IPS-NIHi11 (cell line): ENCODE results near the gene COX18.
A peak's percentile ranks its signal among the peaks of the same experiment; 100 is the strongest.

ENCODE experiments used
- DNase-seq: peaks from one replicate; pipeline ENCODE4 v3.0.0; 2012; ENCODE audit warnings: mixed read lengths, low spot score

The COX18 gene, protein sequence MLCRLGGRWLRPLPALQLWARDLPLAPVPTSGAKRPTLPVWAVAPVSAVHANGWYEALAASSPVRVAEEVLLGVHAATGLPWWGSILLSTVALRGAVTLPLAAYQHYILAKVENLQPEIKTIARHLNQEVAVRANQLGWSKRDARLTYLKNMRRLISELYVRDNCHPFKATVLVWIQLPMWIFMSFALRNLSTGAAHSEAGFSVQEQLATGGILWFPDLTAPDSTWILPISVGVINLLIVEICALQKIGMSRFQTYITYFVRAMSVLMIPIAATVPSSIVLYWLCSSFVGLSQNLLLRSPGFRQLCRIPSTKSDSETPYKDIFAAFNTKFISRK

DNA sequence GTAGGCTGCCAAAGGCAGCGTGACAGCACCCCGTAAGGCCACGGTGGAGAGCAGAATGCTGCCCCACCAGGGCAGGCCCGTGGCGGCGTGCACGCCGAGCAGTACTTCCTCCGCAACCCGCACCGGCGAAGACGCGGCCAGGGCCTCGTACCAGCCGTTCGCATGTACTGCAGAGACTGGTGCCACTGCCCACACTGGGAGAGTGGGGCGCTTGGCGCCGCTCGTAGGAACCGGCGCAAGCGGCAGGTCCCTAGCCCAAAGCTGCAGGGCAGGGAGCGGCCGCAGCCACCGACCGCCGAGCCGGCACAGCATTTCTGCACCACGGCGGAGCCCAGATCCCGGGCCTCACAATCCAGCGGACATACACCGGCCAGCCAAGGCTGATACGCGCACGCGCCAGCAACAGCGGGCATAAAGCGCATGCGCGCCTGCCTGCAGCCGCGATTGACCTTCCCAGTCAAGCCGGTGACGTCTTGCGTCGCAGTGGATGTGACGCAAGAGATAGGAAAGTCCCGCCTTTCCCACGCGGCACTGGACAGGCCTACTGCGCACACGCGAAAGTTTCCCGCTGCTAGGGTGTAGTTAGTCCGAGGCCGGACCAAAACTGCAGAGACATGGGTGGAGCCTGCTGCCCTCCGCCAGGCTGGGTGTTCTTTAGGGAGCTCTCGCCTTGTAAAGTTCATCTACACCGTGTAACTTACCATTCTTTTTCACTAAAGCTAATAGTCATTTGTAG is at the start of gene COX18:
TSS of gene COX18 (minus strand) at position 379 of the 736 bp plus-strand sequence. CDS start at position 312, 67 bp downstream.
- peak; percentile 92 for DNase-seq

DNA sequence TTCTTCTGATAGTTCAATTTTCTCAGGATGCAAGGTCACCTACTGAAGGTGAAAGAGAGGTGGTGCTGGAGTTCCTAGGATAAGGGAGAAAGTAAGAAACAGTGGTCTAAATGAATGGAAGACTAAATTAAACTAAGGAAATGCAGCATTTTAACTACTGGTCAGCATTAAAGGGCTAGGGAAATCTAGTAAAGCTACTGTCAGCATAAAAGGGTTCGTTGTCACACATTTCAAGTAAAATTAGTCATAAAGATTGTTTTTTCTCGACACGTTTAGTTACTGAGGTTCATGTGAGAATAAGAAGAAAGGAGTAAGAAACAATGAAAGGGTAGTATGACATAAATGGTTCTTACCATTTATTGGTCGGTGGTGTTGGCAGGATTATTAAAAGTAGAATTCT is 40.0 kb upstream of the COX18 start:
- no peak for DNase-seq

DNA sequence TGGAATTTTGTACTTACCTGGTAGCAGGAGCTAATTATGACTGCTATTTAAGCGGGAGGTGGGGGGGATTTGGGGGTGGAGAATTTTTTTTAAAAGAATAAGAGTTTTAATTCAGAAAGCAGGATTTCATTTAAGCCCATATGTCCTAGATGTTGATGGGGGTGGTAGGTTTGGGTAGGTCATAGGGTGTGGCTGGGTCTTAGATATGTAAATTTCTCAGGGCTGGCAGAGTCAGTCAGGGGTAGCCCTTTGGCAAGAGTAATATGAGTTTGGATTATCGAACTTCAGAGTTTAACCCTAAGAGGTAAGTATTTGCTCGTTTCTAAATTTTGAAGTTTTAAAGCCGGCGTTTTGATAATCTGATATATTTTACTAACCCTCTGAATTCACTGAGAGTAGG is 35.2 kb upstream of the COX18 start:
- no peak for DNase-seq

DNA sequence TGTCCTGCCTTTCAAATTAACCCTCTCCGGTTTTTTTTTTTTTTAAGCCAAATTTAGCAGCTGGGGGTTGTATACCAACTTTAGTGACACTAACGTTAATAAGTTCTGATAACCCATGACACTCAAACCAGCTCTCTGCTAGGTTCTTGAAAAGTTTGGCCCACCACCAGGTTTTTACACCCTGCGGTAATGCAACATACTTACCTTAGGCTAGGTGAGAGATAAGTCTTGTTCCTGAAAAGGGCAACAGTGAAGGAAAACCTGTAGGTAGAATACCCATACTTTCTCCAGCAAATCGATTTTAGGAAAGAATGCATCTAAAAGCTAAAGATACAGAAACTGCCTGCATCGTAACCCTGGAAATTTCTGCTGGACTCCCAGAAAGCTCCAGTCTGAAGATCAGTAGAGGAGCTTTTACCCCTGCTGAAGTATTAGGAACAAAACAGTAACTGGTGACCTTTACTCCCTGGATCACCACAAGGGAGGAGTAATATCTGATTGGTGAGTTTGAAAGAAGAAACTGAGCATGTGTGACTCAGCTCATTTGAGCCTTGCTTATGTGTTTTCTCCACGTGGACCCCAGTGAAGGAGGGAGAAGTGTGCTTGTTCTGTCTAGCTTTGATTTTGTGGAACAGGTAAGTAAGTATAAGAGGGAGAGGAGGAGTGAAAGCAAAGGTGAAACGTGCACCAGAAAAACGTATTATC is 34.4 kb upstream of the COX18 start:
- no peak for DNase-seq

DNA sequence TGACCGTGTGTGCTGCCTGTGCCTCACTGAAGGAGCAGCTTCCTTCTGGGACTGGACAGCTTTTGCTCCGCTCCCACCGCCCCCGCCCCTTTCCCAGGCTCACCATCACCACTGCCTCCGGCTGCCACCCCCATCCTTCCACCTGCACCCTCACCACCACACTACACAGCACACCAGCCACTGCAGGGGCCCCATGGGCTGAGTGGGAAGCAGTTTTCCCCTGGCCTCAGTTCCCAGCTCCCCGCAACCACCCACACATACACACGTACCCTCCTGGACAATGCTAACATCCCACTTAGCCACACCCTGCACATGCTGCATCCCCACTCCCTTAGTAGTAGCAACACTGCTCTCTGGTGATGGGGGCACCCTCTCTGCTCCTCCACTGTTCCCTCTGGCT is 29.6 kb upstream of the COX18 start:
- no peak for DNase-seq

DNA sequence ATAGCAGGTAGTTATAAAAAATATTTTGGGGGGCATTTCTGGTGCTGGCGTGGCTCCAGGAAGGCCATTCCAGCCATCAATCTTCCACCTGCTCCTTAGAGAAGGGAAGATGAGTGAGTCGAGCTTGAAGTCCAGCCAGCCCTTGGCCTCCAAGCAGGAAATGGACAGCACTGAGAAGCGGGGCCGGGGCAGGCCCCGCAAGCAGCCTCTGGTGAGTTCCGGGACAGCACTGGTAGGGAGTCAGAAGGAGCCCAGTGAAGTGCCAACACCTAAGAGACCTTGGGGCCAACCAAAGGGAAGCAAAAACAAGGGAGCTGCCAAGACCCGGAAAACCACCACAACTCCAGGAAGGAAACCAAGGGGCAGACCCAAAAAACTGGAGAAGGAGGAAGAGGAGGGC is 29.2 kb upstream of the COX18 start:
- DNase-seq: no peak

DNA sequence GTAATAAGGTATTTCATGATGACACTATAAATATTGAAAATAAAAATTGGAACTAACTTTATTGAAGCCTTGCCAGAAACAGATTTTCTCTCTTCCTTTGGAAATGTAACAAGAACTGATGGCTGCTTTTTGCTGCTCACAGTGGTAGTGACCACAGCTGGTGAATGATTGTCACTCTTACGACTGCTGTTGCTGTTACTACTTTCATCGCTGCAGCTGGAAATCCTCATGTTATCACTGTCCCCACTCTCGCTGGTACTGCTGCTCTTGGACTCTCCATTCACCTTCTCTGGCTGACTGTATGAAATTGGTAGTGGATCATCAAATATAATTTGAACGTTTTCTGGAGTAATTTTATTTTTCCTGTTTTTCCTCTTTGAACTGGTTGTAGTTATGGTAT is 28.5 kb upstream of the COX18 start:
- no peak for DNase-seq

DNA sequence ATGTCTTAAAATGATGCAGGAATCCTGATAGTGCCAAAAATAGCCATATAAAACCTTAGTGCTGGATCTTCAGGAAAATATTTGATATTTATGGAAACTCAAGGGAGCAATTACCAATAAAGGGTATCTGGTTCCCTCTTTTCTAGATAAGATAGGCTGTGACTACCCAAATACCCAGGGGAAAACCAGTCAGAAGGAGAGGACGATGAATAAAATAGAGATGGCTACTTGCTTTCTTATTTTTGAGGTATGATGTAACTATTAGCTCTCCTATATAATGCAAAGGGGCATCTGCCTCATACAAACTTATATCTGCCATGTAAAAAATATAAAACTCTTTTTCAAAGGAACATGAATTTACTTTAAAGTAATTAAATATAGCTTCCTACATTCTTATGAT is 23.4 kb upstream of the COX18 start:
- no peak for DNase-seq

DNA sequence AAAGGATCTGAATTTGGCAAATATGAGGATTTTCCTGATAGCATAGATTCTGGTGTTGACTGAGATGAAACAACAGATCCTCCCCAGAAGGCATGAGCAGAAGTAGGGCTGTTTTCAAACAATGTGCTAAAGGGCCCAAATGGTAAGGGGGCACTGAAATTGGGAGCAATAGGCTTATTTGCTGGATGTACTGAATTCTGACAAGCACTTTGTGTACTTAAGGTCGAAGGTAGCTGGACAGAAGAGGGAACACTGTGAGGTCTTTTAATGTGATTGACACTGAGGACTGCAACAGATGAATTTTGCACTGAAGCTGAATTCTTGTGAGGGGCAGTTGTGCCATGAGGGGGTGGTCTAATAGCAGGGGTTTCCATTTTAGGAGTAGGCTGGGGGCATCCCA is 21.2 kb upstream of the COX18 start:
- DNase-seq: no peak

DNA sequence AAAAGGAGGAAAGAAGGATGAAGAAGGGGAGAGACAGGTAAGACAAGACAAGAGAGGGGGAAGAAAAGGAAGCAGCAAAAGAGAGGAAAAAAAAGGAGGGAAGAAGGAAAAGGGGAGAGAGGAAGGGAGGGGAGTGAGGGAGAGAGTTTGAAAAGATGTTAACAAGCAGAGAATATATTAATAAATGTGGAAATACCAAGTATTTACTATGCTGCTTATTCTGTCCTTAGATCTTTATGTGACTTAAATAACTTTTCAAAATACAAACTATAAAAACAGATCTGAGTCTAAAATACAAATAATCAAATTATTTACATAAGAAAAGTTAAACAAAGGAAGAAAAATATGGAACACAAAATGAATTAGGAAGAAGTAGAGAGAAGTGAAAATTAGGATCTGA is 18.4 kb upstream of the COX18 start:
- no peak for DNase-seq

DNA sequence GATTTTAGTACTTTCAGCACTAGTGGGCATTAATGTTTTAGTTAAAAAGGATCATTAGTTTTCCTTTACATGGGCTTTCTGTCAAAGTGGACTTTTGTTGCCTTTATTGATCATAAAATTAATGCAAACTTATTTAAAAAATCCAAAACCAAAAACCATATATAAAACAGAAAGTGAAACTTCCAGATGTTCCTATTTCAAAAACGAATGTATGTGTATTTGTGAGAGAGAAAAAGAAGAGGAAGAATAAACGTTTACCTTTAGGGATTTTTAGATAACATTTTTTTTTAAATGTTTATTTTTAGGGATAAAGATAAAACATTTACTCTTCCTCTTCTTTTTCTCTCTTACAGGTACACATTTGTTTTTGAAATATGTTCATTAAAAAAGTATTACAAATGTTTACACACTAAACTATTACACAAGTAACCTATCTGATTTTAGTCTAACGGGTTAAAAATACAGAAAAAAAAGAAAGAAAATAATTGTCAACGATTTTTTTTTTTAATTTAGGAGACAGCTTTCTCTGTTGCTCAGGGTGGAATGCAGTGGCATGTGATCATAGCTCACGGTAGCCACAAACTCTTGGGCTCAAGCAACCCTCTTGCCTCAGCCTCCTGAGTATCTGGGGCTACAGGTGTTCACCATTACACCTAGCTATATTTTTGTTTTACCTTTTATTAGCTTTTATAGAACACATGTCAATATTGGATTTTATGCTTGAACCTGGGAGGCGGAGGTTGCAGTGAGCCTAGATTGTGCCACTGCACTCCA is 16.8 kb upstream of the COX18 start:
- no peak for DNase-seq

DNA sequence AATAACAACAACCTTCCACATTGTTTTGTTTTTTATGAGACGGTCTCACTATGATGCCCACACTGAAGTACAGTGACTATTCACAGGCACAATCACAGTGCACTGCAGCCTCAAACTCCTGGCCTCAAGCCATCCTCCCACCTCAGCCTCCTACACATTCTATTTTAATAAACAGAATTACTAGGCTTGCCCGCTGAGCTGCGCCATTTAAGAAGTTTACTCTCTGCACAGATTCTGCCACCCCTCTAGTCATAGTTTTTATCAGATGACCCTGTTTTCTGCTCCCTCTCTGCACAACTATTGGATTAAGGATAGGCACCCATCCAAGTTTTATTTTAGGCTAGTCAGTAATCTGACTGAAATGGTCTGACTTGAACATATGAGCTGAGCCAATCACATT is 11.3 kb upstream of the COX18 start:
- no peak for DNase-seq

DNA sequence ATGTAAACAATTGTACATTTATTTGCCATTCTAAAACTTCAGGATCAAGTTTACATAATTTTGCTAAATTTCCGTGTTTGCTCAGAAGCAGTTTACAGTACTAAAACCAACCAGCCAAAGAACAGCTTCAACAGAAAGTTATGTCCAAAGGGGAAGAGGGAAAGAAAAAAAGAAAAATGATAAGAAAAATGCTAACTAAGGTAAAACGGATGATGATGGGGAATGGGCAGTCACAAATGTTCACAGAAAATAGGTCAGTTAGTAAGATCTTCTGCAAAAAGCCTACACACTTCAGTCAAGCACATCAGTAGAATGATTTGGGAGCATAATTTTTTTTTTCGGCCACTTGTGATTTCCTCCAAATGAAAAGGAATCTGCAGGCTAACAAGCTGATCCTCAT is 6.3 kb upstream of the COX18 start:
- no peak for DNase-seq

DNA sequence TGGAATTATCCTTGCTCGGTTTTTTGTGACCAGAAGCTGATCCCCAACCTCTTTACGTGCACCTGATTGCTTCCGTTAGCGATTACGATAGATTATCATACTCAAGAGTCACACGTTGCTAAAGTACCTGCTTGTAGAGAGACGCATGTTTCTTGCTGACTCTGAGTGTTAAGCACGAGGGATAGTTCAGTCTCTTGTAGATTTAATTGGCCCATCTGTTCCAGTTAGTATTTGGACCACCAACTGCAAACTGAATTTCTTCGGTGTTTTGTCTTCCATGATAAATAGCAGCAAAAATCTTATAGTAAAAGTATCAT is 516 bp upstream of the COX18 start:
- no peak for DNase-seq

DNA sequence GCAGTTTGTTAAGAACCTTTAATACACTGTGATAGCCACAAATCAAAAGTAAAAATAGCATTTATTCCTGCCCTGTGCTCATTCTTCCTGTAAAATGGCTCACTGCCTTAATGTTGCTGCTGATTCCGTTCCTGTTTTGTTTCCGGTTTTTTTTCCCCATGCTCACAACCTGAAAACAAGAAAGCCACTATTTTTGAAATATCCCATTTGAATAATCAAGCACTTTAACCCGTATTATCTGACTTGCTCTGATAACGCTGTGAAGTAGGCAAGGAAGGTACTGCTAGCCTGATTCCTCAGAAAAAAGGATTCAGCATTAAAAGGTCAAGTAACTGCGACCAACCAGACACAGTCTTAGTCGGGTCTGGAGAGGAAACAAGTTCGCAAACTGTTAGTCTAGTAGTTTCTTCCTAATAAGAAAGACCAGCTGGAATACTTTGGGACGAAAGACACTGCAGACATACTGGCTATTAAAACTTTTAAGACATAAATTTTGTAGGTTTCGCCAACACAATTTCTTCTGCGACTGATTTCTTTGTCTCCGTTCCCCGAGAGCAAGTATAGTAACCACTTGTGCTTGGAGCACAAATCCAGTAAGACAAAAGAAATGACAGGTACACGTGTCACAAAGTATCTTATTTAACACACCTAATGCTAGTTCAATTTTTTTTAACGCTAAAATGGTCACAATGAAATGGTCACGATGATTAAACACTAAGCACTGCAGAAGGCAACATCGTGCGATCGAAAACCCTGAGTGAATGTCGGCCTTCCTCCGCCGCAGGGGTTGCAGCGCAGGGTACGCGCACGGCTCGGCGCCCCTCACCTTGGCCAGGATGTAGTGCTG is 802 bp downstream of the COX18 start:
- DNase-seq: peak; percentile 14

DNA sequence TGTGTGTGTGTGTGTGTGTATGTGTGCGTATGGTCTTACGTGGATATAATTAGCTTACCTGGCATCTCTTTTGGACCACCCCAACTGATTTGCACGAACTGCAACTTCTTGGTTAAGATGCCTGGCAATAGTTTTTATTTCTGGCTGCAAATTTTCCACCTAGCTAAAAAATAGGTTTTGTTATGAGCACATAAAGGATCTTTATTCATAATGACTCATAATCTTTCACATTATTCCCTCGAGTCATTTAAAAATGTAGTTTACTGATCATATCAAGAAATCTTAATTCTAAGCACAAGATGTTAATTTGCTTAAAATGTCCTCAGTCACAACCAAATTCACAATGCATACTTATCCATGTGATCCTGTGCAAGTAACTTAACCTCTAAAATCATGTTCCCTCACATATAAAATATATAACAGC is 1.5 kb downstream of the COX18 start:
- DNase-seq: no peak

DNA sequence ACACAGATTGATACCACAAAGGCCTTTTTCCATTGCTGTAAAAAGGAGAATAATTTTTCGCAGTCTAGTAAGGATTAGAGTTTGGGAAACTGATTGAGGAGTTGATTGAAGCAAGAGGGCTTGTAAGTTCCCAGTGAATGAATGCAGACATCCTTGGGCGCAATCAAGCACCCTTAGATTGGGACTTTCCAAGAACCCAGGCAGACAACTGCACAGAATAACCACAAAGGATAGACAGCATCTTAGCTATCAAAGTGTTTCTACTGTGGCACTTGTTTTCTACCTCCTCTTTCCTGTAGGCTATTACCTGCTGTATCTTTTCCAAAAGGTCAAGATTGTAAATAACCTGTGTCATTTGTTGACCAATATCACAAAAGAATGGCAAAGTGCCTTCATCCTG is 2.6 kb downstream of the COX18 start:
- no peak for DNase-seq

DNA sequence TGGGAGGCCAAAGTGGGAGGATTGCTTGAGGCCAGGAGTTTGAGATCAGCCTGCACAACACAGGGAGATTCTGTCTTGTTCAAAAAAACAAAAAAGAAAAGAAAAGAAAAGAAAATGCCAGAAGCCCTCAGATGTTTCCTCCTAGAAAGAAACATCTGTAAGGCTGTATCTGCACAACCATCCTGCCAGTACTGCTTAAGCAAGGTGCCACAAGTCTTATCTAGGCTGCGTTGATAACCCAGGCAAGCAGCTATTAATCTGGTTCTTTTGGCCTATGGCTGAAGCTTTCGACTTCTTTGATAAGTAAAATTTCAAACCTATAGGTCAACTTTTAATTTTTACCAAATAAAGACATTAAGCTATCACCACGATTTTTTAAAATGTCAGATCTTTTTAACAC is 3.1 kb downstream of the COX18 start:
- no peak for DNase-seq

DNA sequence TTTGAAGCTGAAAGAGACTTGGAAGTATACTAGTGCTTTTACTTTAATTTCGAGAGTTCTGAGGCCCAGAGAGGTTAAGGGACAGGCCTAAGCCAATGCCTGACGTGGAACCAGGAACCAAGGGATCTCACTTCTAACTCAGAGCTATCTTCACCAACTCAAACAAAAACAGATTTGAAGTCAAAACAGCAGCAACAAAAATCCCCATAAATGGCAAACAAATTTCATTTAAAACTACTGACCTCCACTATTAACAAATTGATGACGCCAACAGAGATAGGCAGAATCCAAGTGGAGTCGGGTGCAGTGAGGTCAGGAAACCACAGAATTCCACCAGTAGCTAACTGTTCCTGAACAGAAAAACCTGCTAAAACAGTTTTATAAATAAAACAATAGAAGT is 5.0 kb downstream of the COX18 start:
- no peak for DNase-seq

DNA sequence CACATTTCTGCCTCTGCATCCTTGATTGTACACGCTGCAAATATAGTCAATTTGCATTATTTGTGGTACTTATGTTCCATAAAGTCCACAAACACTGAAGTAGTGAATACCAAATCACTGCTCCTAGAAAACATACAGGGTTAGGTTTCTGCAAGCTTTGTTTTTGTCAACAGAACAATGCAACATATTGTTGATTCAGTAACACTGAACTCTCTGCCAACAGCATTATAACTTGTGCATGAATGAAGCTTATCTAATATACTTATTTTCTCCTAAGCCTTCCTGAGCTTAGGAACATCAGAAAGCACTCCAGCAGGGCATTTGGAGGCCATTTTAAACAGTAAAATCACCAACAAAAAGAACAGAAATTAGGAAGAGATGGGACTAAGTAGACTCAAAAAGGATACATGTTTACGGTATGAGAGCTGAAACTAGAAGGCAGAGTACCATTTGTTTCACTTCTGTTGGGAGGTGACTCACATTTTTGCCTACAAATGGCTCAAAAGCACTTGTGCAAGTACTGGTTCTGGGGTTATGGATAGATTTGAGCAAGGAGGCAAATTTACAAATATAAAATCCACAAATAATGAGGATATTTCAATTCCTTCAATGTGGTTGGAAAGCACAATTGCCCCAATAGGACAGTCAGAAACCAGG is 14.1 kb downstream of the COX18 start:
- DNase-seq: no peak

DNA sequence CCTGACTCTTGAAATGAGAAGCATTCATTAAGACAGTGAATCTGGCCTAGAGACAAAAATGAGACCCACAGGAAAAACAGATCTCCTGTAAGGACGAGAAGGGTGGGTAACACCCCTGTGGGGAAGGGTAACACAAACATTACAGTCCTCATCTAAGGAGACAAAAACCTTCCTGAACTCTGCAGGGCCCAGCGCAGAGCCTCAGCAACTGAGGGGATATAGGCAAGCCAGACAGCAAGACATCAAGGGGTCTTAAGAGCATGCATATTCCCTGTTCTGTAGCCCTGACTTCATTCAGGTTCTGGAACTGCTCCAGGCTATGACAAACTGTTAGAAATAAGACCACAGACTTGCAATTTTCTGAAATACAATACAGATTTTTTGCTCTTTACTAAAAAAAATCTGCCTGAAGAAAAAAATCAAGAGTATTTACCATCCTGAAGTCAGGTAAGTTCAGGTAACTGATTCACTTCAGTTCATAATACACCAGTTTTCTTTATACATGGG is 15.5 kb downstream of the COX18 start:
- no peak for DNase-seq
